KMS-11 (cell line): ENCODE results near the gene ODAD4.
A peak's percentile ranks its signal among the peaks of the same experiment; 100 is the strongest.

Source experiments
- H2AFZ ChIP-seq: fragments of 200-600 bp; sonication (generic); 2 replicates; pipeline ENCODE4 v1.6.1; 2016; ENCODE audit warnings: antibody characterized with exemption, mixed run types, low read depth
- H3K27ac ChIP-seq: fragments of 200-600 bp; sonication (generic); 2 replicates; pipeline ENCODE4 v1.6.1; 2016; ENCODE audit warnings: mild to moderate bottlenecking, mixed run types
- H3K27me3 ChIP-seq: fragments of 200-600 bp; sonication (generic); 2 replicates; pipeline ENCODE4 v1.6.1; 2017; ENCODE audit warnings: mild to moderate bottlenecking, low read depth, mixed run types, moderate library complexity; ENCODE audit not compliant: insufficient read depth
- H3K36me3 ChIP-seq: fragments of 200-600 bp; sonication (generic); 2 replicates; pipeline ENCODE4 v1.6.1; 2017; ENCODE audit warnings: mild to moderate bottlenecking, mixed run types; ENCODE audit not compliant: insufficient read depth
- H3K4me1 ChIP-seq: fragments of 200-600 bp; sonication (generic); 2 replicates; pipeline ENCODE4 v1.6.1; 2016; ENCODE audit warnings: mild to moderate bottlenecking, low read depth, mixed run types; ENCODE audit not compliant: poor library complexity, severe bottlenecking
- H3K4me2 ChIP-seq: fragments of 200-600 bp; sonication (generic); 2 replicates; pipeline ENCODE4 v1.7.0; 2016; ENCODE audit warnings: mild to moderate bottlenecking, mixed run types
- H3K4me3 ChIP-seq: fragments of 200-600 bp; sonication (generic); IDR thresholded peaks from 2 replicates; pipeline ENCODE4 v1.6.1; 2017; ENCODE audit warnings: low read depth, low read length, mixed read lengths; ENCODE audit not compliant: insufficient read depth
- H3K79me2 ChIP-seq: fragments of 200-600 bp; sonication (generic); 2 replicates; pipeline ENCODE4 v1.6.1; 2016; ENCODE audit warnings: low read depth, mixed run types; ENCODE audit not compliant: insufficient read depth
- H3K9ac ChIP-seq: fragments of 200-600 bp; sonication (generic); 2 replicates; pipeline ENCODE4 v1.6.1; 2016; ENCODE audit warnings: mild to moderate bottlenecking, mixed run types
- H4K20me1 ChIP-seq: fragments of 200-600 bp; sonication (generic); 2 replicates; pipeline ENCODE4 v1.6.1; 2016; ENCODE audit warnings: mild to moderate bottlenecking, mixed run types; ENCODE audit not compliant: insufficient read depth
- TF ChIP-seq, protein P1 (sequence below): fragments of 200-600 bp; sonication (generic); conservative IDR thresholded peaks from 2 replicates; pipeline ENCODE4 v1.6.1; 2017; ENCODE audit warnings: low read depth, mild to moderate bottlenecking, antibody characterized with exemption, low read length, moderate library complexity, mixed read lengths

Gene ODAD4, protein sequence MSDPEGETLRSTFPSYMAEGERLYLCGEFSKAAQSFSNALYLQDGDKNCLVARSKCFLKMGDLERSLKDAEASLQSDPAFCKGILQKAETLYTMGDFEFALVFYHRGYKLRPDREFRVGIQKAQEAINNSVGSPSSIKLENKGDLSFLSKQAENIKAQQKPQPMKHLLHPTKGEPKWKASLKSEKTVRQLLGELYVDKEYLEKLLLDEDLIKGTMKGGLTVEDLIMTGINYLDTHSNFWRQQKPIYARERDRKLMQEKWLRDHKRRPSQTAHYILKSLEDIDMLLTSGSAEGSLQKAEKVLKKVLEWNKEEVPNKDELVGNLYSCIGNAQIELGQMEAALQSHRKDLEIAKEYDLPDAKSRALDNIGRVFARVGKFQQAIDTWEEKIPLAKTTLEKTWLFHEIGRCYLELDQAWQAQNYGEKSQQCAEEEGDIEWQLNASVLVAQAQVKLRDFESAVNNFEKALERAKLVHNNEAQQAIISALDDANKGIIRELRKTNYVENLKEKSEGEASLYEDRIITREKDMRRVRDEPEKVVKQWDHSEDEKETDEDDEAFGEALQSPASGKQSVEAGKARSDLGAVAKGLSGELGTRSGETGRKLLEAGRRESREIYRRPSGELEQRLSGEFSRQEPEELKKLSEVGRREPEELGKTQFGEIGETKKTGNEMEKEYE

DNA sequence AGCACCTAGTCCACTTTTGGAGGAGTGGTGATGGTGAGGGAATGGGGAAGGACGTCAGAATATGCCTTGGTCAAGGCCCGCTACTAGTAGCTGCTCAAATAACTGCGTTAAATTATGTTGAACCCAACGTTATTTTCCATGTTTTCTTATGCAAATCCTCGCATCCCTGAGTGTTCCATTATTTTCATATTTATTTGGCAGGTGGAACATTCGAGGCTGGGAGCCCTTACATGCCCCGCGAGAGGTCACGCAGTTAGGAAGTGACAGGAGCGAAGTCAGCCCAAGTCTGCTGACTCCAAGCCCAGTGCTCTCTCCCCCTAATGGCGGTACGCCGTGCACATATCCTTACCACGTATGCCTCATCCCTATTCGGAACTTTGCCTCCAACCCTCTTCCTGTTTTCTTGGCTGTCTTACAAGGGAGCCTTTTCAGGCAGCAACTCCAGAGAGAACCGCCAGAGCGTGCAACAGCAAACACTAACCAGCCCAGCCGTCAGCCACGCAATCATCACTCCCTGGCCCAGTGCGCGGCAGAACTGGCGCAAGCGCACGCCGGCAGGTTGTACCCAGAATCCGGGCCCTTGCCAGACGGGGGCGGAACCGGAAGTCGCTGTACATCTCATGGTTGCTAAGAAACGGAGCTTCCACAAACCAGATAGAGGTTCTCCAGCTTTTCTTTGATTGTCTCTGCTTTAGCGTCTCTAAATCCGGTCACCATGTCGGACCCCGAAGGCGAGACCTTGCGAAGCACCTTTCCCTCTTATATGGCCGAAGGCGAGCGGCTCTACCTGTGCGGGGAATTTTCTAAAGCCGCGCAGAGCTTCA lies at the start of gene ODAD4:
Gene ODAD4 (plus strand): TSS at position 609 of the 824 bp plus-strand sequence. CDS start 107 bp downstream, at position 716.
- Histone ChIP-seq H3K9ac (peak within 1 kb of the TSS; percentile 54; the same call in 1 of the 2 replicates), H3K4me2 (peak within 1 kb of the TSS; percentile 75), H2AFZ (peak within 1 kb of the TSS; percentile 80), H3K27me3 (no peaks in the 10 kb centered on the region), H3K27ac (peak within 1 kb of the TSS; percentile 48), H3K4me3 (peak within 1 kb of the TSS; percentile 31), H3K79me2 (no peaks in the 10 kb centered on the region; the same call in 1 of the 2 replicates), H4K20me1 (no peaks in the 10 kb centered on the region), H3K4me1 (peaks cover 22% of the 10 kb centered on the region), H3K36me3 (no peaks in the 10 kb centered on the region)
- TF ChIP-seq, protein P1, sequence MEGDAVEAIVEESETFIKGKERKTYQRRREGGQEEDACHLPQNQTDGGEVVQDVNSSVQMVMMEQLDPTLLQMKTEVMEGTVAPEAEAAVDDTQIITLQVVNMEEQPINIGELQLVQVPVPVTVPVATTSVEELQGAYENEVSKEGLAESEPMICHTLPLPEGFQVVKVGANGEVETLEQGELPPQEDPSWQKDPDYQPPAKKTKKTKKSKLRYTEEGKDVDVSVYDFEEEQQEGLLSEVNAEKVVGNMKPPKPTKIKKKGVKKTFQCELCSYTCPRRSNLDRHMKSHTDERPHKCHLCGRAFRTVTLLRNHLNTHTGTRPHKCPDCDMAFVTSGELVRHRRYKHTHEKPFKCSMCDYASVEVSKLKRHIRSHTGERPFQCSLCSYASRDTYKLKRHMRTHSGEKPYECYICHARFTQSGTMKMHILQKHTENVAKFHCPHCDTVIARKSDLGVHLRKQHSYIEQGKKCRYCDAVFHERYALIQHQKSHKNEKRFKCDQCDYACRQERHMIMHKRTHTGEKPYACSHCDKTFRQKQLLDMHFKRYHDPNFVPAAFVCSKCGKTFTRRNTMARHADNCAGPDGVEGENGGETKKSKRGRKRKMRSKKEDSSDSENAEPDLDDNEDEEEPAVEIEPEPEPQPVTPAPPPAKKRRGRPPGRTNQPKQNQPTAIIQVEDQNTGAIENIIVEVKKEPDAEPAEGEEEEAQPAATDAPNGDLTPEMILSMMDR: no peak; the same call in 1 of the 2 replicates

DNA sequence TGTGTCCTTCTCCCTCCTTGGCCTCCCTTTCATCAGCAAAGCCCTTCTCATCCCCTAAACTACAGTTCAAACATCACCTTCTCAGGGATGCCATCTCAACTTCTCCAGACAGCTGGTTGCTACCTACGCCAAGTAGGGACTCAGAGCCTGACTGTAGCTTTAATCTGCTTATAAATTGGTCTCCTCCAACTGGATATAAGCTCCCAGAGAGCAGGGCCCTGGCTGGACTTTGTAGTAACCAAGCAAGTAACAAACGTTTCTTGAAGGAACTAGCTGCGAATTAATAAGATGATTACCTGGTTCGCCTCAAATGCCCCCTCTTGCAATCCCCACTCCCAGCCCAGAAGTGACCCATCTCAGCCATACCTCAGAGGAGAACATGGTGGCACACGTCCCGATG lies 47.7 kb upstream of the ODAD4 start:
- Histone ChIP-seq H3K4me3 (no peak overlapping the region), H3K27ac (no peak overlapping the region), H3K36me3 (peaks cover 33% of the 10 kb centered on the region; the same call in 1 of the 2 replicates)

DNA sequence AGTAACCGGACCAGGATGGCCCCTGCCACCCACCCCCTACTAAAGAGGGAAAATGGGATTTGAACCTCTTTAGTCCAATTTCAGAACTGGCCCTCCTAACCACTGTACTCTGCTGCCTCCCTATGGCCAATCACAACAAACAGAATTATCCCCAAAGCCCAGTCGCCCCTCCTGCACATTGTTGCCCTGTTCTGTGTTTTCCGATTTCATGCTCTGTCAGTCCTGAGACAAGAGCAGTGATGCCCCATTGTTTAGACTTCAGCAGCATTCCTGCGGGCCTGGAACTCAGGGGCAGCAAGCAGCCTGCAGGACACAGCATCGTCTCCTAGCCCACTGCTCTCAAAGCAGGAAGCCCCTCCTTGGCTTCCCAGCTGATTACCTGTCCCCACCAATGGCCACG lies 44.7 kb upstream of the ODAD4 start:
- Histone ChIP-seq H3K4me1 (no peaks in the 10 kb centered on the region), H3K9ac (no peak overlapping the region), H3K27me3 (no peaks in the 10 kb centered on the region), H3K4me3 (no peak overlapping the region), H3K4me2 (no peak overlapping the region), H3K79me2 (no peaks in the 10 kb centered on the region), H2AFZ (no peak overlapping the region), H3K36me3 (peaks cover 23% of the 10 kb centered on the region), H3K27ac (no peak overlapping the region), H4K20me1 (no peaks in the 10 kb centered on the region)
- TF ChIP-seq, protein P1: peak; percentile 64

More for the DNA sequence above, 47.7 kb upstream of the ODAD4 start:
- TF ChIP-seq, protein P1: no peak
- no peak overlapping the region for H2AFZ ChIP-seq
- no peaks in the 10 kb centered on the region for H3K79me2 ChIP-seq
- H3K27me3 ChIP-seq: no peaks in the 10 kb centered on the region
- no peak overlapping the region for H3K4me2 ChIP-seq
- H4K20me1 ChIP-seq: no peaks in the 10 kb centered on the region
- H3K4me1 ChIP-seq: no peaks in the 10 kb centered on the region
- H3K9ac ChIP-seq: no peak overlapping the region

DNA sequence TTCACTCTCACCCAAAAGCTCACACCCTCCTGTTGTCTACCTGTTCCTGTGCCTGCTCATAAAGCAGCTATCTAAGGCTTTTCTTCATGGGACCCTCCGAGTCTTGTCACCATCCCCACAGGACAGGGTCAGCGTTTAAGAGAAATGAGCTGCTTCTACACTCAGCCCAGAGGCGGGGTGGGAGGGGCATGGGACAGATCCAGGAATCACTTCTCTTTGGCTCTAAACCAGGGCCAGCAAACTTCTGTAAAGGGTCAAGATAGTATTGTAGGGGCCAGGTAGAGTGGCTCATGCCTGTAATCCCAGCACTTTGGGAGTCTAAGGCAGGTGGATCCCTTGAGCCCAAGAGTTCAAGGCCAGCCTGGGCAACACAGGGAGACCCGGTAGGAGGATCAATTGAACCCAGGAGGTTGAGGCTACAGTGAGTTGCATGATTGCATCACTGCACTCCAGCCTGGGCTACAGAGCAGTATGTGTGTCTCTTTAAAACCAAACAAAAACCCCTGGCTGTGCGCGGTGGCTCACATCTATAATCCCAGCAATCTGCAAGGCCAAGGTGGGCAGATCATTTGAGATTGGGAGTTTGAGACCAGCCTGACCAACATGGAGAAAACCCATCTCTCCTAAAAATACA lies 42.0 kb upstream of the ODAD4 start:
- Histone ChIP-seq H3K27me3 (no peaks in the 10 kb centered on the region), H3K4me3 (no peak overlapping the region), H3K79me2 (no peaks in the 10 kb centered on the region), H3K9ac (no peak overlapping the region), H2AFZ (no peak overlapping the region), H3K36me3 (peaks cover 33% of the 10 kb centered on the region), H3K4me1 (no peaks in the 10 kb centered on the region), H4K20me1 (no peaks in the 10 kb centered on the region), H3K27ac (no peak overlapping the region), H3K4me2 (no peak overlapping the region)
- TF ChIP-seq, protein P1: no peak
